Mucosa of descending colon (tissue), 3 donors: Measurements from ENCODE around the gene SMARCC1. TPM values are rescaled to one million over a fixed set of nuclear protein-coding genes. Genes with fewer than 3 reads are reported as not detected.

Experiments
- ATAC-seq: fragments of 200-7000 bp; cut with Tn5 transposase; one replicate; pipeline ENCODE4 v1.9.1; 2020; ENCODE audit warnings: mild to moderate bottlenecking, moderate library complexity
- DNase-seq, 3 donors: peaks; one replicate each; pipeline ENCODE4 v3.0.0-alpha.2; 2020
- H3K36me3 ChIP-seq: fragments of 200-600 bp; one replicate; pipeline ENCODE4 v1.8.0; 2021; ENCODE audit warnings: low read depth, mild to moderate bottlenecking
- H3K4me1 ChIP-seq: fragments of 200-600 bp; one replicate; pipeline ENCODE4 v1.8.0; 2021; ENCODE audit warnings: low read depth, mild to moderate bottlenecking
- H3K4me3 ChIP-seq: fragments of 200-600 bp; one replicate; pipeline ENCODE4 v1.8.0; 2021; ENCODE audit warnings: mild to moderate bottlenecking
- H3K9me3 ChIP-seq: fragments of 200-600 bp; one replicate; pipeline ENCODE4 v1.8.0; 2021; ENCODE audit warnings: mild to moderate bottlenecking
- CTCF ChIP-seq: fragments of 200-600 bp; IDR thresholded peaks from one replicate; pipeline ENCODE4 v1.8.0; 2022; ENCODE audit warnings: antibody characterized with exemption, mild to moderate bottlenecking
- intact Hi-C, 2 donors: fragments of 100-400 bp; cut with DNase I in 1 of 2; cut with micrococcal nuclease in 1 of 2; formaldehyde crosslinking; loops; one replicate each; pipeline versions ENCODE4 v1.11.0 to v1.11.1; 2022; cut with DNase I, micrococcal nuclease
- total RNA-seq, 3 donors: library from RNA; stranded (reverse); fragmentation: NEBNext Ultra II Directional in 2 of 3; extraction: Animal tissue kit (Norgen Biotek cat#: 25700) in 2 of 3; gene quantifications; one replicate each; pipeline versions ENCODE4 v1.2.1 to v1.2.4, GENCODE V29; 2021 to 2023
- donor health status: DM: no; HTN: no; CAD: no; lungs with moderate emphysema.
- donor health status: DM: no; HTN: no; CAD: no.
- donor health status: DM: no; HTN: yes; CAD: no.

Gene SMARCC1
- total RNA-seq, 3 donors from 2014 or later = 61.5 to 117 (median 71.5) TPM

- H3K4me1 ChIP-seq = no peaks in the 10 kb centered on the region
- no peaks in the 10 kb centered on the region for H3K36me3 ChIP-seq
- H3K4me3 ChIP-seq = no peak overlapping the region
- ATAC-seq (no peak), DNase-seq (no peak)
- TF ChIP-seq CTCF = no peak
- H3K9me3 ChIP-seq = no peaks in the 10 kb centered on the region
- intact Hi-C loops = no loop called here
Observed at GRCh38 chr3:47692158-47692557, 89.5 kb downstream of the SMARCC1 start.

GRCh38 chr3:47688488-47688887 is 93.2 kb downstream of the SMARCC1 start:
- intact Hi-C loops = no loop called here
- no peaks in the 10 kb centered on the region for H3K9me3 ChIP-seq
- no peak for TF ChIP-seq CTCF
- DNase-seq (no peak), ATAC-seq (no peak)
- H3K4me3 ChIP-seq = no peak overlapping the region
- H3K4me1 ChIP-seq = no peaks in the 10 kb centered on the region
- peaks cover 5% of the 10 kb centered on the region for H3K36me3 ChIP-seq

GRCh38 chr3:47685037-47685436 is 96.7 kb downstream of the SMARCC1 start:
- ATAC-seq (no peak), DNase-seq (no peak)
- Histone ChIP-seq H3K4me1 (no peaks in the 10 kb centered on the region), H3K4me3 (no peak overlapping the region), H3K9me3 (no peaks in the 10 kb centered on the region), H3K36me3 (peaks cover 5% of the 10 kb centered on the region)
- intact Hi-C loops = no loop called here
- no peak for TF ChIP-seq CTCF

GRCh38 chr3:47681016-47681415 is 100.7 kb downstream of the SMARCC1 start:
- DNase-seq (no peak), ATAC-seq (no peak)
- Histone ChIP-seq H3K4me3 (no peak overlapping the region), H3K36me3 (peaks cover 3% of the 10 kb centered on the region), H3K4me1 (no peaks in the 10 kb centered on the region), H3K9me3 (no peaks in the 10 kb centered on the region)
- TF ChIP-seq CTCF = no peak
- intact Hi-C loops = no loop called here

GRCh38 chr3:47678446-47679338 is 103.0 kb downstream of the SMARCC1 start:
- intact Hi-C loops = no loop called here
- no peaks in the 10 kb centered on the region for H3K4me1 ChIP-seq
- no peak overlapping the region for H3K4me3 ChIP-seq
- DNase-seq = no peak
- no peaks in the 10 kb centered on the region for H3K36me3 ChIP-seq
- H3K9me3 ChIP-seq = no peaks in the 10 kb centered on the region
- no peak for TF ChIP-seq CTCF
- no peak for ATAC-seq
